Measurements from ENCODE around the gene PCDH9. TPM values are rescaled to one million over a fixed set of nuclear protein-coding genes. Genes with fewer than 3 reads are reported as not detected.

The PCDH9 gene
- total and polyA plus RNA-seq, 2 of the 4 experiments (the other 2 are of a cell fraction): 2.2 to 10.2 TPM

DNA sequence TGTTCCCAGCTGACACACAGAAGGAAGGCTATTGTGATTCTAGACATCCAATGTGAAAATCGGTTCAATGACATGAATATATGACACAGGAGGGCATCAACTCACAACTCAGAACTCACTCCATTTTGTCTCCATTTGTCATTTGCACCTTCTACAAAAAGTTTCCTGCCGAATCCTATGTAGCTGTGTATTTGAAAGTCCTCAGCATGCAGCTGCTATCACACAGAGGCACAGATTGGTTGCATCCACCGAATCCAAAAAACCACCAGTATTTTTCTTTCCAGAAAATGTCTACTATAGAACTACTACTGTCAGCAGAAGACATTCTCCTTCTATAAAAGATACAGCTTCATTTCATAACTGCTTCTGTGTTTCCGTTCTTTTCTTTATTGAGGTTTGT lies 13.3 kb downstream of the PCDH9 start:
- ATAC-seq (ENCODE audit: low read depth) (no peak), DNase-seq (no peak)
- Histone ChIP-seq H3K9me1 (ENCODE audit: insufficient read depth, low read length) (no peaks in the 10 kb centered on the region), H2BK120ac (ENCODE audit: low read depth, low read length) (no peak overlapping the region), H4K5ac (ENCODE audit: low read depth, low read length) (no peak overlapping the region), H3K4me2 (ENCODE audit: low read depth, low read length) (no peak overlapping the region), H4K91ac (ENCODE audit: insufficient read depth, low read depth, low read length) (no peak overlapping the region), H4K8ac (ENCODE audit: low read depth in 2 of 2, low read length in 2 of 2) (no peak overlapping the region), H3K14ac (replicated peaks; ENCODE audit: low read depth, low read length) (no peak overlapping the region), H2BK15ac (ENCODE audit: low read depth, low read length) (no peak overlapping the region), H2BK20ac (ENCODE audit: low read depth, low read length) (no peak overlapping the region), H3K9me3 (ENCODE audit: control insufficient read depth, insufficient read depth, low read length) (no peaks in the 10 kb centered on the region), H3K56ac (ENCODE audit: extremely low read depth, insufficient read depth, low read length) (no peak overlapping the region), H4K20me1 (ENCODE audit: insufficient read depth, low read length) (no peaks in the 10 kb centered on the region), H3K36me3 (ENCODE audit: control insufficient read depth, insufficient read depth, low read length) (no peaks in the 10 kb centered on the region), H2AK9ac (replicated peaks; ENCODE audit: low read depth, low read length, poor library complexity) (no peak overlapping the region), H3K27me3 (ENCODE audit: control insufficient read depth, insufficient read depth, low read length) (no peaks in the 10 kb centered on the region), H3K9ac (ENCODE audit: low read depth, low read length) (no peak overlapping the region), H3K4me1 (ENCODE audit: control insufficient read depth, insufficient read depth, low read length) (peaks cover 2% of the 10 kb centered on the region), H3K79me1 (ENCODE audit: low read depth in 1 of 2, low read length in 2 of 2) (0 out of 4 replicates have a peak, but pooled peaks cover 0 to 3% of the 10 kb centered on the region in 2 experiments), H3K27ac (ENCODE audit: insufficient read depth, low read length) (no peak overlapping the region), H3K4me3 (ENCODE audit: insufficient read depth, low read depth, low read length) (no peak overlapping the region), H3K23ac (ENCODE audit: low read depth, low read length) (no peak overlapping the region), H2BK5ac (ENCODE audit: low read depth, low read length, poor library complexity, severe bottlenecking) (no peak overlapping the region), H2AK5ac (ENCODE audit: low read depth, low read length) (no peak overlapping the region), H2AFZ (replicated peaks; ENCODE audit: low read length, poor library complexity) (no peak overlapping the region), H3K18ac (ENCODE audit: low read depth, low read length) (no peak overlapping the region), H3K4ac (ENCODE audit: low read depth, low read length) (no peak overlapping the region)
- WGBS, 2 experiments (ENCODE audit: extremely low coverage in 2 of 2, insufficient read length in 1 of 2): no CpG with 5 or more reads among the region's 4 CpGs
- CTCF ChIA-PET: interaction anchor here (0.7 kb wide), 1 partner anchor 1470 kb away, joined by 3 read pairs; no protein-coding TSS in a partner anchor
- in situ Hi-C loops (cut with MboI; ENCODE audit: low sequenced_read_pairs): no loop called here
- BruUV-seq (replicated peaks): no TSS peak
- POLR2A ChIA-PET (ENCODE audit: unreplicated experiment): no interaction called here
- no peak for TF ChIP-seq FOS (IDR thresholded peaks at IDR 0.05; ENCODE audit: low read depth, low read length)
- TF ChIP-seq SMC3 (IDR thresholded peaks at IDR 0.05; ENCODE audit: low read depth, low read length): no peak
- TF ChIP-seq POLR2A (IDR thresholded peaks at IDR 0.05; ENCODE audit: low read depth, low read length): no peak
- TF ChIP-seq NFE2L2 (IDR thresholded peaks at IDR 0.05; ENCODE audit: low read depth, low read length): no peak
- TF ChIP-seq, protein P1, sequence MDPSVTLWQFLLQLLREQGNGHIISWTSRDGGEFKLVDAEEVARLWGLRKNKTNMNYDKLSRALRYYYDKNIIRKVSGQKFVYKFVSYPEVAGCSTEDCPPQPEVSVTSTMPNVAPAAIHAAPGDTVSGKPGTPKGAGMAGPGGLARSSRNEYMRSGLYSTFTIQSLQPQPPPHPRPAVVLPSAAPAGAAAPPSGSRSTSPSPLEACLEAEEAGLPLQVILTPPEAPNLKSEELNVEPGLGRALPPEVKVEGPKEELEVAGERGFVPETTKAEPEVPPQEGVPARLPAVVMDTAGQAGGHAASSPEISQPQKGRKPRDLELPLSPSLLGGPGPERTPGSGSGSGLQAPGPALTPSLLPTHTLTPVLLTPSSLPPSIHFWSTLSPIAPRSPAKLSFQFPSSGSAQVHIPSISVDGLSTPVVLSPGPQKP (IDR thresholded peaks at IDR 0.05; ENCODE audit: borderline replicate concordance, low read depth, low read length): no peak
- TF ChIP-seq CEBPB (IDR thresholded peaks at IDR 0.05; ENCODE audit: low read depth, low read length): no peak
- dilution Hi-C loops (cut with HindIII; ENCODE audit: low sequenced_read_pairs, unreplicated experiment): no loop called here
- intact Hi-C loops (cut with micrococcal nuclease): no loop called here

Measured in IMR-90 (cell line).